SU-DHL-6 (cell line): ENCODE measurements around the gene CNPY1.

Source experiments
- H2AFZ ChIP-seq: fragments of 200-600 bp; sonication (generic); 2 replicates; pipeline ENCODE4 v1.6.1; 2014; ENCODE audit warnings: low read depth, mild to moderate bottlenecking, moderate library complexity, mixed read lengths, antibody characterized with exemption, low read length; ENCODE audit not compliant: severe bottlenecking
- H3F3A ChIP-seq: fragments of 200-600 bp; shearing (Covaris generic); 2 replicates; pipeline ENCODE4 v1.6.0; 2016; ENCODE audit warnings: antibody characterized with exemption, mild to moderate bottlenecking; ENCODE audit not compliant: insufficient read depth
- H3K27ac ChIP-seq: fragments of 200-600 bp; sonication (generic); 2 replicates; pipeline ENCODE4 v1.5.1; 2016; ENCODE audit warnings: low read depth, mild to moderate bottlenecking, low read length, moderate library complexity, mixed read lengths
- H3K27me3 ChIP-seq: fragments of 200-600 bp; sonication (generic), shearing (Covaris generic); 2 replicates; pipeline ENCODE4 v1.6.0; 2014; ENCODE audit warnings: mild to moderate bottlenecking, low read length
- H3K36me3 ChIP-seq: fragments of 200-600 bp; sonication (generic); 2 replicates; pipeline ENCODE4 v1.6.1; 2014; ENCODE audit warnings: mild to moderate bottlenecking, low read length, mixed read lengths
- H3K4me2 ChIP-seq: fragments of 300-600, 200-600 bp; shearing (Covaris generic), sonication (generic); 2 replicates; pipeline ENCODE4 v1.6.0; 2014; ENCODE audit warnings: low read length, low read depth, mild to moderate bottlenecking; ENCODE audit not compliant: poor library complexity, severe bottlenecking
- H3K4me3 ChIP-seq: fragments of 200-600 bp; sonication (generic); 2 replicates; pipeline ENCODE4 v1.5.1; 2014; ENCODE audit warnings: antibody characterized with exemption, low read length, mild to moderate bottlenecking, mixed read lengths; ENCODE audit not compliant: insufficient read depth, poor library complexity, severe bottlenecking
- H3K79me2 ChIP-seq: fragments of 200-600 bp; sonication (generic); 2 replicates; pipeline ENCODE4 v1.6.1; 2014; ENCODE audit warnings: mild to moderate bottlenecking, low read length, moderate library complexity; ENCODE audit not compliant: insufficient read depth
- H3K9ac ChIP-seq: fragments of 200-600 bp; sonication (generic); 2 replicates; pipeline ENCODE4 v1.7.0; 2014; ENCODE audit warnings: mild to moderate bottlenecking, low read length
- H3K9me2 ChIP-seq: fragments of 200-600 bp; sonication (generic); replicated peaks from 2 replicates; pipeline ENCODE4 v1.6.1; 2014; ENCODE audit warnings: low read length; ENCODE audit not compliant: insufficient read depth
- H3K9me3 ChIP-seq: fragments of 200-600 bp; sonication (generic); 2 replicates; pipeline ENCODE4 v1.6.1; 2014; ENCODE audit warnings: low read length, mixed read lengths; ENCODE audit not compliant: insufficient read depth
- H4K20me1 ChIP-seq: fragments of 200-600 bp; sonication (generic); 2 replicates; pipeline ENCODE4 v1.6.1; 2014; ENCODE audit warnings: low read depth, mild to moderate bottlenecking, antibody characterized with exemption, low read length, moderate library complexity, mixed read lengths
- CTCF ChIP-seq: fragments of 200-600 bp; sonication (generic); IDR thresholded peaks from one replicate; pipeline ENCODE4 v1.5.1; 2017; ENCODE audit warnings: antibody characterized with exemption, mild to moderate bottlenecking, low read length, moderate library complexity; ENCODE audit not compliant: insufficient read depth, poor library complexity, severe bottlenecking
- EZH2phosphoT487 ChIP-seq: fragments of 200-600 bp; sonication (generic), shearing (Covaris generic); conservative IDR thresholded peaks from 2 replicates; pipeline ENCODE4 v1.6.1; 2018; ENCODE audit warnings: mild to moderate bottlenecking, antibody characterized with exemption, low read length, moderate library complexity, mixed read lengths

Gene CNPY1

DNA sequence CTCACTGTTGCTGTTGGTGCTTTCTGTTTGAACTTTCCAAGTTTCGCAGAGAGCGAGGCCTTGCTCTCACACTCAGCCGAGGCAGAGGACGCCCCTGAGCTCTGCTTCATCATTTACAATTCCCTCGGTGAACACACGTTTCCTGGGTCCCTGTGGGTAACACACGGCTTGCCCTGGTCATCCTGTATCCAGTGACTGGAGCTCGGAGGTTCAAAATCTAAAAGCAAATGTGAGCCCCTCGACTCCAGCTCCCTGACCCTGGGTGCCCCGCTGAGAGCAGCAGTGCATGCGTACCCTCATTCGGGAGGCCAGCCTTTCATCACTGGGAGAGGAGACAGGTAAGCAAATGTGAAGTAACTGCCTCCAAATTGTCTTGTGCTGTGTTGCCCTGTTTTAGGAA lies 5.8 kb downstream of the CNPY1 start:
- no peak overlapping the region for H3K4me3 ChIP-seq
- no peak overlapping the region for H3K27ac ChIP-seq
- H3K36me3 ChIP-seq: no peaks in the 10 kb centered on the region
- TF ChIP-seq CTCF (no peak), EZH2phosphoT487 (no peak)
- H4K20me1 ChIP-seq: no peaks in the 10 kb centered on the region
- no peaks in the 10 kb centered on the region for H3K27me3 ChIP-seq
- H3K9me3 ChIP-seq: no peaks in the 10 kb centered on the region
- H2AFZ ChIP-seq: no peak overlapping the region
- H3K79me2 ChIP-seq: no peaks in the 10 kb centered on the region
- H3K4me2 ChIP-seq: no peak overlapping the region
- no peaks in the 10 kb centered on the region for H3K9me2 ChIP-seq
- H3F3A ChIP-seq: no peaks in the 10 kb centered on the region
- no peak overlapping the region for H3K9ac ChIP-seq

- H3K27ac ChIP-seq: no peak overlapping the region
- H3F3A ChIP-seq: no peaks in the 10 kb centered on the region
- TF ChIP-seq EZH2phosphoT487 (no peak), CTCF (no peak)
- H2AFZ ChIP-seq: no peak overlapping the region
- no peak overlapping the region for H3K4me2 ChIP-seq
- no peaks in the 10 kb centered on the region for H3K9me3 ChIP-seq
- no peaks in the 10 kb centered on the region for H3K36me3 ChIP-seq
- no peaks in the 10 kb centered on the region for H3K79me2 ChIP-seq
- no peaks in the 10 kb centered on the region for H3K27me3 ChIP-seq
- H3K9ac ChIP-seq: no peak overlapping the region
- no peaks in the 10 kb centered on the region for H3K9me2 ChIP-seq
- H4K20me1 ChIP-seq: no peaks in the 10 kb centered on the region
- no peak overlapping the region for H3K4me3 ChIP-seq
These were observed 8.1 kb downstream of the CNPY1 start for GRCh38 chr7:155538293-155538692.

DNA sequence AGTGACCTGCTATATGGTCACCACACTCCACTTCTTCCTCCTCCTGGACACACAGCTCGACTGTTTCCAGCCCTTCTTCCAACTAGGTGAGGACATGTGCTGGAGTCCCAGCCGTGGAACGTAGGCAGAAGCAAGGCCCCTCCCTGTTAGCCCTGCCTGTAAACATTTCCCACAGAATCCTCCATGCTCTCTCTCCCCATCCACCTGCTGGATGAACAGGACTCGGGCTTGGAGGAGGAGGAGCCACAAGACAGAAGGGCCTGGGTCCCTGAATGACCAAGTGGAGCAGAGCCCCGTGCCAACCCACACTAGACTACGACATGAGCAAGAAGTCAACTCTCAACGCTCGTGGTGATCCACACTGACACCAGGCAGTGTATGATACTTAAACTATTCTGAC lies 9.9 kb downstream of the CNPY1 start:
- Histone ChIP-seq H3K79me2 (no peaks in the 10 kb centered on the region), H2AFZ (no peak overlapping the region), H3K9me2 (no peaks in the 10 kb centered on the region), H3K9ac (no peak overlapping the region), H3K4me2 (no peak overlapping the region), H3K36me3 (no peaks in the 10 kb centered on the region), H3K4me3 (no peak overlapping the region), H4K20me1 (no peaks in the 10 kb centered on the region), H3K27ac (no peak overlapping the region), H3F3A (no peaks in the 10 kb centered on the region), H3K27me3 (no peaks in the 10 kb centered on the region), H3K9me3 (no peaks in the 10 kb centered on the region)
- TF ChIP-seq EZH2phosphoT487 (no peak), CTCF (no peak)

DNA sequence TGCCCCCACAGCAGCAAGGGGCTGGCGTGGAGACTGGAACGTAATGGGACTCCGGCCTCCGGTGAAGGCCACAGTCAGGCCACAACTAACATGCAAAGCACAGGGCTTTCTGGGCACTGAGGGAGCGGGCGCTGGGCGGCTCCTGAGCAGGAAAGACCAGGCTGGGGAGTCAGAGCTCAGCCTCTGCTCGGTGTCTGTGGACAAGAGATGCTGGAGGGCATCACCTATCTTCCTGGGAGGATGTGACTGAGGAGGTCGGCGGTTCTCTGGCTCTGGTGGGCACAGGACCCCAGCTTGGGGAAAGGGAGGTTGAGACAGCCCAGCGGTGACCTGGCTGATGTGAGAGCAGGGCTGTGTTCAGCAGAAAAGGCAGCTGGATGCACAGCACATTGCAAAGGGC lies 11.7 kb downstream of the CNPY1 start:
- Histone ChIP-seq H4K20me1 (no peaks in the 10 kb centered on the region), H3F3A (no peaks in the 10 kb centered on the region), H3K27me3 (no peaks in the 10 kb centered on the region), H3K27ac (no peak overlapping the region), H2AFZ (no peak overlapping the region), H3K79me2 (no peaks in the 10 kb centered on the region), H3K4me3 (no peak overlapping the region), H3K4me2 (no peak overlapping the region), H3K9me3 (no peaks in the 10 kb centered on the region), H3K9me2 (no peaks in the 10 kb centered on the region), H3K9ac (no peak overlapping the region), H3K36me3 (no peaks in the 10 kb centered on the region)
- TF ChIP-seq EZH2phosphoT487: no peak
- no peak for TF ChIP-seq CTCF
